ENCODE measurements around the gene PANK1.

DNA sequence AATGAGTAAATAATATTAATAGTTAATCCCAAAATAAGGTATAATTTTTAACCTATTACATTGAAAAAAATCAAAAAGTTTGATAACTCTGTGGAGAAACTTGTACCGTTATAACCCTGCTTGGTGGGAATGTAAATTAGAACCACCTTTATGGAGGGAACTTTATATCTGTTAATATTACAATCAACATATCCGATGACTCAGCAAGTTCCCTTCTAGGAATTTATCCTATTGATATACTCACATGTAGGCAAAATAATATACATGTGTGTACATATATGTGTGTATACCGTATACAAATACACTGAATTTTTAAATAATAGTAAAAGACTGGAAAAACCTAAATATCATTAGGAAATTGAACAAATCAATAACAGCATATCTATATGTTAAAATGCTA, 54.7 kb downstream of the PANK1 start:
- no peak for TF ChIP-seq ZBTB48 (tag by site-specific recombination; IDR thresholded peaks at IDR 0.05)
- TF ChIP-seq, protein P1, sequence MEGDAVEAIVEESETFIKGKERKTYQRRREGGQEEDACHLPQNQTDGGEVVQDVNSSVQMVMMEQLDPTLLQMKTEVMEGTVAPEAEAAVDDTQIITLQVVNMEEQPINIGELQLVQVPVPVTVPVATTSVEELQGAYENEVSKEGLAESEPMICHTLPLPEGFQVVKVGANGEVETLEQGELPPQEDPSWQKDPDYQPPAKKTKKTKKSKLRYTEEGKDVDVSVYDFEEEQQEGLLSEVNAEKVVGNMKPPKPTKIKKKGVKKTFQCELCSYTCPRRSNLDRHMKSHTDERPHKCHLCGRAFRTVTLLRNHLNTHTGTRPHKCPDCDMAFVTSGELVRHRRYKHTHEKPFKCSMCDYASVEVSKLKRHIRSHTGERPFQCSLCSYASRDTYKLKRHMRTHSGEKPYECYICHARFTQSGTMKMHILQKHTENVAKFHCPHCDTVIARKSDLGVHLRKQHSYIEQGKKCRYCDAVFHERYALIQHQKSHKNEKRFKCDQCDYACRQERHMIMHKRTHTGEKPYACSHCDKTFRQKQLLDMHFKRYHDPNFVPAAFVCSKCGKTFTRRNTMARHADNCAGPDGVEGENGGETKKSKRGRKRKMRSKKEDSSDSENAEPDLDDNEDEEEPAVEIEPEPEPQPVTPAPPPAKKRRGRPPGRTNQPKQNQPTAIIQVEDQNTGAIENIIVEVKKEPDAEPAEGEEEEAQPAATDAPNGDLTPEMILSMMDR (tag by site-specific recombination; IDR thresholded peaks at IDR 0.05), result no peak

Data from HEK293 (cell line).